HFFc6 (cell line): ENCODE measurements around the gene CLSTN2. TPM values are rescaled to one million over a fixed set of nuclear protein-coding genes. Genes with fewer than 3 reads are reported as not detected.

ENCODE experiments used
- DNase-seq: peaks from one replicate; pipeline ENCODE4 v3.0.0-alpha.2; 2018
- H3K27ac Mint-ChIP-seq: 2 replicates; pipeline ENCODE4 v1.8.0; 2020; ENCODE audit warnings: mild to moderate bottlenecking, mixed read lengths
- H3K27me3 Mint-ChIP-seq: 2 replicates; pipeline ENCODE4 v1.8.0; 2021; ENCODE audit warnings: mild to moderate bottlenecking, moderate library complexity, mixed read lengths; ENCODE audit not compliant: insufficient read depth
- H3K36me3 Mint-ChIP-seq: 2 replicates; pipeline ENCODE4 v1.8.0; 2021; ENCODE audit warnings: low read depth, mixed read lengths
- H3K4me1 Mint-ChIP-seq: 2 replicates; pipeline ENCODE4 v1.8.0; 2020; ENCODE audit warnings: low read depth, mixed read lengths
- H3K4me3 Mint-ChIP-seq: 2 replicates; pipeline ENCODE4 v1.8.0; 2020; ENCODE audit warnings: mild to moderate bottlenecking, moderate library complexity, mixed read lengths
- H3K9me3 Mint-ChIP-seq: 2 replicates; pipeline ENCODE4 v1.8.0; 2020; ENCODE audit warnings: mild to moderate bottlenecking, mixed read lengths
- total RNA-seq, 6 experiments: library from RNA; stranded (reverse); fragmentation: NEBNext Ultra II Directional; extraction: Animal tissue kit (Norgen Biotek cat#: 25700); gene quantifications; 2 replicates in 1 of 6; 3 replicates in 5 of 6; pipeline ENCODE4 v1.2.3, GENCODE V29; 2021
- TF ChIP-seq, protein P1 (sequence below): fragments of 200-600 bp; sonication (generic); IDR thresholded peaks from 2 replicates; pipeline ENCODE4 v1.5.0; 2021; ENCODE audit warnings: antibody characterized with exemption, mild to moderate bottlenecking

Gene CLSTN2
- total RNA-seq, 6 experiments from 2014 or later = 0.05 TPM; not detected in 5

DNA sequence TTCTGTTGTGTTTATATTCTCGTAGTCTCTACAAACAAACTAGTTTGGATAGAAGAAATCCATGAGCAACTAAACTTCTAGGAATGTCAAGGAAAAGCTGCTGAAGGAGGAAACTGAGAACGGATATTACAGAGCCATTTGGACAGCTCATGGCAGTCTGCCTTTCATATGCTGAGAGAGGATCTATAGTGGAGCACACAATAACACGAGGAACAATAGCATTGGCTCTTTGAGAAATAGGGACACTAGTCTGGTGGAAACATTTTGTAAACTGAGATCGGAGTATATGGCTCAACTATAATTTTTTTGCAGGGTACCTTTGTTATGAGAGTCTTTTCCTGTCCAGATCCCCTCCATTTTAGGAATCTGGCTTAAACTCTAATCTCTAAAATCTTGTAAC is 200.5 kb downstream of the CLSTN2 start:
- H3K36me3 Mint-ChIP-seq = no peaks in the 10 kb centered on the region; the same call in 1 of the 2 replicates

DNA sequence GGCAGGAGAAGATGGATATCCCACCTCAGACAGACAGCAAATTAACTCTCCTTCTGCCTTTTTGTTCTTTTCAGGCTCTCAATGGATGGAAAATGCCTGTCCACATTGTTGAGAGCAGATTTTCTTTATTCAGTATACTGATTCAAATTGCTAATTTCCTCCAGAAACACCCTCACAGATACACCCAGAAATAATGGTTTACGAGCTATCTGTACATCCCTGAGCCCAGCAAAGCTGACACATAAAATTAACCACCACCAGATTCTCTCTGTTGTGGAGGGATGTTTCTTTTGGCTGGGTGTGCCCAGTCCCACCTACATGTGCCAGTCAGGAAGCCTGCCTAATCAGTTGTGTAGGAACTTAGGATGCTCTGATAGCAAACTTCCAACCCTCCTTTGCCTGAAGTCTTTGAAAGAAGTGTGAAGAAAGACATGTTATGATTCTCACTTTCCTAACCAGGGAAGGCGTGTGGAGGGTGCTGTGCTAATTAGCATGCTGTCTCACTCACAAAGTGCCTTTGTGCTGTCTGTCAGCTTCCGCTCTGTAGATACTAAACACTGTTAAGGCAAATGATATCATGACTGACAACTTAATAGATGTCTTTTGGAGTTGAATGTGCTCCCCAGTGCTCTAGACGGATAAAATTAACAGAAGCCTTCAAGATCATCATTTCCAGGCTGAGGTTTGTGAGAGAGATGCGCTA is 208.5 kb downstream of the CLSTN2 start:
- TF ChIP-seq, protein P1, sequence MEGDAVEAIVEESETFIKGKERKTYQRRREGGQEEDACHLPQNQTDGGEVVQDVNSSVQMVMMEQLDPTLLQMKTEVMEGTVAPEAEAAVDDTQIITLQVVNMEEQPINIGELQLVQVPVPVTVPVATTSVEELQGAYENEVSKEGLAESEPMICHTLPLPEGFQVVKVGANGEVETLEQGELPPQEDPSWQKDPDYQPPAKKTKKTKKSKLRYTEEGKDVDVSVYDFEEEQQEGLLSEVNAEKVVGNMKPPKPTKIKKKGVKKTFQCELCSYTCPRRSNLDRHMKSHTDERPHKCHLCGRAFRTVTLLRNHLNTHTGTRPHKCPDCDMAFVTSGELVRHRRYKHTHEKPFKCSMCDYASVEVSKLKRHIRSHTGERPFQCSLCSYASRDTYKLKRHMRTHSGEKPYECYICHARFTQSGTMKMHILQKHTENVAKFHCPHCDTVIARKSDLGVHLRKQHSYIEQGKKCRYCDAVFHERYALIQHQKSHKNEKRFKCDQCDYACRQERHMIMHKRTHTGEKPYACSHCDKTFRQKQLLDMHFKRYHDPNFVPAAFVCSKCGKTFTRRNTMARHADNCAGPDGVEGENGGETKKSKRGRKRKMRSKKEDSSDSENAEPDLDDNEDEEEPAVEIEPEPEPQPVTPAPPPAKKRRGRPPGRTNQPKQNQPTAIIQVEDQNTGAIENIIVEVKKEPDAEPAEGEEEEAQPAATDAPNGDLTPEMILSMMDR = no peak

More for the DNA sequence above, 200.5 kb downstream of the CLSTN2 start:
- Mint-ChIP-seq H3K27me3 (no peaks in the 10 kb centered on the region), H3K4me1 (no peaks in the 10 kb centered on the region), H3K9me3 (peaks cover 32% of the 10 kb centered on the region), H3K4me3 (no peak overlapping the region), H3K27ac (no peak overlapping the region)
- TF ChIP-seq, protein P1 = no peak
- no peak for DNase-seq

DNA sequence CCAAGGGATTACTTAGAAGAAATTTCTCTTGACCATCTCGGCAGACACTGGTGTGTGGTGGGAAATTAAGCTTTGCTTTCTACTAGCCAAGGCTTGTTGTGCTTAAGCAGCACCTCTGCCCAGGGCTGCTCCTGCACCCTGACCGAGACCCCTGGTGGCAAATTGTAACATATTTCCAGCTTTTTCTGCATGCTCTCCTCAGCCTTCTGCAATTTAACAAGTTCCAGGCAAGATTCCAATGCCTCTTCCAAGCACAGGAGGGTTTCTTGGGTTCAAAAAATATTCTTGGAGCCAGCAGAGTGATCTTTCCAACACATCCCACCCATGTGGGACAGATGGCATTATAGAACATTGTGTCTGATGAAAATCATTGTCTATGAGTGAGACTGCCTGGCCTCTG is 210.5 kb downstream of the CLSTN2 start:
- no peak overlapping the region for H3K4me3 Mint-ChIP-seq
- peaks cover 49% of the 10 kb centered on the region for H3K9me3 Mint-ChIP-seq
- H3K27ac Mint-ChIP-seq = no peak overlapping the region
- no peaks in the 10 kb centered on the region for H3K4me1 Mint-ChIP-seq
- DNase-seq = no peak
- H3K36me3 Mint-ChIP-seq = peaks cover 5% of the 10 kb centered on the region; the same call in 1 of the 2 replicates
- no peaks in the 10 kb centered on the region for H3K27me3 Mint-ChIP-seq
- TF ChIP-seq, protein P1 = no peak

More for the DNA sequence above, 208.5 kb downstream of the CLSTN2 start:
- Mint-ChIP-seq H3K36me3 (peaks cover 5% of the 10 kb centered on the region; the same call in 1 of the 2 replicates), H3K4me1 (no peaks in the 10 kb centered on the region), H3K27ac (no peak overlapping the region), H3K9me3 (peaks cover 56% of the 10 kb centered on the region), H3K27me3 (no peaks in the 10 kb centered on the region), H3K4me3 (no peak overlapping the region)
- no peak for DNase-seq

DNA sequence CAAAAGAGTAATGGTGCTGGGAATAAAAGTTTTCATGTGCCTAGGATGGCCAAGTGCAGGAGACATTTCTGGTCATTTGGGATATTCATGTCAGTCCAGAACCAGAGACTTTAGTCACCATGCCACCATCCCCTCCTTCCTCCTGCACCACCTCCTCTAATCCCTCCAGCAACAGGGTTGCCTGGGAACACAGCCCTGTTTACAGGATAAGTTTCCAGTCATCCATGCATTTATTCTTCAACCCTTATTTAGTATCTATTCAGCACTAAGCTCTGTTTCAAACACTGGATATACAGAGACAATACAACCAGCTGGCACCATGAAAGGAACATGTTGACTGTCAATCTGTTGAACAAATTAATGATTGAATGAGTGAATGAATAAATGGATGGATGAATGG is 211.7 kb downstream of the CLSTN2 start:
- Mint-ChIP-seq H3K27ac (no peak overlapping the region), H3K36me3 (peaks cover 5% of the 10 kb centered on the region; the same call in 1 of the 2 replicates), H3K4me3 (no peak overlapping the region), H3K4me1 (no peaks in the 10 kb centered on the region), H3K9me3 (peaks cover 46% of the 10 kb centered on the region), H3K27me3 (no peaks in the 10 kb centered on the region)
- TF ChIP-seq, protein P1 = no peak
- no peak for DNase-seq

DNA sequence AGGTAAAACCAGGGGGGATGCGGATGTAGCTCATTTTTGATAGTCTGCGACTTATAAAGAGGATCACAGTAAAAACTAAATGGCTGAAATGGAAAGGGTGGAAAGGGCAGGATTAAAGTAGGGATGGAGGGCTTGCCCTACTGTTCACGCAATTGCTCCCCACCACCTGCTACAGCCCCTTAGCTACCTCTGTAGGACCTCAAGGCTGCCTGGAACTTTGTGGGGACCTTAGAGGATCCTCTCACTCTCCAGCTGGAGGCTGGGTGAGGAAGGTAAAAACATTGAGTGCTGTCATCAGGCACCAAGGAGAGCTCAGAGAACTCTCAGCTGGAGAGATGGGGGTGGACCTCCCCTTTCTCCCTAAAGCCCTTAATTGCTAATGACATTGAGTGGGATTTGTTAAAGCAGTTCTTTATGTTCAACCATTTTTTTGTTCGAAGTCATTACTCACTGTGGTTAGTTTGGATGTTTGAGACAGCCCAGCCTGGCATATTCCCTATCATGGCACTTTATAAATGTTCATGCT is 213.0 kb downstream of the CLSTN2 start:
- no peak overlapping the region for H3K27ac Mint-ChIP-seq
- peaks cover 44% of the 10 kb centered on the region for H3K9me3 Mint-ChIP-seq
- H3K4me1 Mint-ChIP-seq = no peaks in the 10 kb centered on the region
- TF ChIP-seq, protein P1 = no peak
- no peak for DNase-seq
- H3K36me3 Mint-ChIP-seq = peaks cover 5% of the 10 kb centered on the region; the same call in 1 of the 2 replicates
- H3K27me3 Mint-ChIP-seq = no peaks in the 10 kb centered on the region
- no peak overlapping the region for H3K4me3 Mint-ChIP-seq
